HuH-7.5 (cell line): ENCODE measurements around the gene CEACAM20.
"Not testable (repeated sequence)": the region's sequence is repeated elsewhere in the genome, so short reads cannot be mapped to it uniquely, and the experiment has no call there.

Experiments
- DNase-seq: peaks from one replicate; pipeline ENCODE4 v3.0.0; 2011; ENCODE audit warnings: low spot score

The CEACAM20 gene

GRCh38 chr19:44476559-44477408 is 52.7 kb downstream of the CEACAM20 start:
- no peak for DNase-seq

DNA sequence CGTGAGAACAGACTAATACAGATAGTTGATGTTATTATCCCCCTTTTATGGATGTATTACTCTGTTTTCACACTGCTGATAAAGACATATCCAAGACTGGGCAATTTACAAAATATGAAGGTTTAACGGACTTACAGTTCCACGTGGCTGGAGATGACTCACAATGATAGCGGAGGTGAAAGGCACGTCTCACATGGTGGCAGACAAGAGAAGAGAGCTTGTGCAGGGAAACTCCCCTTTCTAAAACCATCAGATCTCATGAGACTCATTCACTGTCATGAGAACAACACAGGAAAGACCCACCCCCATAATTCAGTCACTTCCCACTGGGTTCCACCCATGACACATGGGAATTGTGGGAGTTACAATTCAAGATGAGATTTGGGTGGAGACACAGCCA is 60.7 kb downstream of the CEACAM20 start:
- not testable (repeated sequence) for DNase-seq

DNA sequence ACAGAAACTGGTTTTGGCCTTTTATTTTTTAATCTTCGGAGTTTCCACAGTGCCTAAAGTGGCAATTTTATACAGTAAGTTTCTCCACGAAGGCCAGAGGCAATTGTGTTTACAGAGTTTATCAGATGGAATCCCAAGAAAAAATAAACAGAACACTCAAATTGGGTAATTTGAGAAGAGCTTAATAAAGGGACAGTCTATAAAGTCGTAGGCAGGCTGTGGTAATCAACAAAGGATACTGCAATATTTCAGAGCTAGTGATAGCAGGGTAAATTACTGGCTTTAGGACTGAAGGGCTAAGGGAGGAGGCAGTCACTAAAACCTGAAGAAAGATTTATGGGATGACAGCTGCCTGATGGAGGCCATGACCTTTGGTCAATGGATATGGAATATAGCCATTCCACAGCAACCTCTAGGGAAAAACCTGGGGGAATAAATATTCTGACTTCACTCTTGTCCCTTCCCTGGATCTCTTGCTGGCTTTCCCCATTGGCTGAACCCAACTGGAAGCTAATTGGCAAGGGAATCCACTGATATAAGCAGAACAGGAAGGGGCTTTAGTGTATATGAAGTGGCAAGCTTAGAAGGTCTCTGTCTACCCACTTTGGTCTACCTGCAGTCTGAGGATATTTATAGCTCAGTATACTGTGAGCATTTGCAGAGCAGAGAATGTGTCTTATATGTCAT is 66.7 kb downstream of the CEACAM20 start:
- DNase-seq, result not testable (repeated sequence)
